Upper lobe of left lung (tissue), 4 donors: ENCODE measurements around the gene UQCRFS1.

Experiments used
- CTCF ChIP-seq, 6 experiments: fragments of 450-650 bp in 4 of 6; fragments of 200-600 bp in 2 of 6; sonication (generic) in 2 of 6; IDR thresholded peaks; one replicate each; pipeline ENCODE4 v1.5.1; 2016 to 2019; ENCODE audit warnings: antibody characterized with exemption in 6 of 6
- EP300 ChIP-seq, 4 donors: sonication (generic); formaldehyde crosslinking; IDR thresholded peaks; one replicate each; pipeline ENCODE4 v1.5.1; 2017; ENCODE audit warnings: antibody characterized with exemption in 4 of 4, control low read depth in 2 of 4
- POLR2A ChIP-seq, 4 donors: fragments of 450-650 bp; IDR thresholded peaks; one replicate each; pipeline ENCODE4 v1.5.1; 2016 to 2017; ENCODE audit warnings: antibody characterized with exemption in 4 of 4, mild to moderate bottlenecking in 2 of 4
- POLR2AphosphoS5 ChIP-seq, 2 donors: sonication (generic); formaldehyde crosslinking; IDR thresholded peaks; one replicate each; pipeline ENCODE4 v1.5.1; 2017; ENCODE audit warnings: antibody characterized with exemption in 2 of 2

GRCh38 chr19:29259867-29260281, 46.9 kb upstream of the UQCRFS1 start:
- TF ChIP-seq CTCF (IDR thresholded peaks at IDR 0.05) (no peak), POLR2A (IDR thresholded peaks at IDR 0.05) (no peak), POLR2AphosphoS5 (IDR thresholded peaks at IDR 0.05) (no peak), EP300 (IDR thresholded peaks at IDR 0.05) (no peak)
